Endothelial cell of umbilical vein (primary cell): Measurements from ENCODE around the gene NOTCH2. TPM values are rescaled to one million over a fixed set of nuclear protein-coding genes. Genes with fewer than 3 reads are reported as not detected.

Experiments
- BruUV-seq: library from RNA; stranded (reverse); fragments of 400-500 nt; replicated peaks from 2 replicates; lab custom pipeline; 2021; lab: Mats Ljungman, UMichigan
- CTCF ChIA-PET: fragments of 300-600, 350-600 bp; sonication (Branson Sonifier 250); formaldehyde crosslinking; loops from one replicate; lab custom pipeline; 2021; ENCODE audit warnings: antibody characterized with exemption, inconsistent platforms; lab: Charles Lee
- POLR2A ChIA-PET: fragments of 300-600, 350-600 bp; sonication (Branson Sonifier 250); formaldehyde crosslinking; loops from one replicate; lab custom pipeline; 2021; ENCODE audit warnings: antibody characterized with exemption, inconsistent platforms; lab: Charles Lee
- DNase-seq: peaks from one replicate; pipeline ENCODE4 v3.0.0-alpha.2; 2011; ENCODE audit warnings: low read depth, low spot score
- FAIRE-seq: peaks from 2 replicates; lab custom pipeline; 2011; peaks lifted over from hg19 to GRCh38; lab: Jason Lieb, UNC
- H2AFZ ChIP-seq: 2 replicates; pipeline ENCODE4 v1.6.0; 2012; ENCODE audit warnings: low read depth, low read length, control low read depth, inconsistent platforms
- H3K27ac ChIP-seq: 2 replicates; pipeline ENCODE4 v1.5.1; 2011; ENCODE audit warnings: low read depth, mild to moderate bottlenecking, control low read depth, low read length, moderate library complexity; ENCODE audit not compliant: insufficient read depth
- H3K27me3 ChIP-seq, 2 experiments: 2 replicates each; pipeline versions ENCODE4 v1.6.0 to v1.6.1; 2011; ENCODE audit warnings: low read length in 2 of 2, mixed read lengths in 1 of 2; ENCODE audit not compliant: control insufficient read depth in 2 of 2, insufficient read depth in 2 of 2
- H3K36me3 ChIP-seq, 2 experiments: 2 replicates in 1 of 2; 3 replicates in 1 of 2; pipeline ENCODE4 v1.5.1; 2011; ENCODE audit warnings: low read length in 2 of 2, mild to moderate bottlenecking in 1 of 2, moderate library complexity in 1 of 2; ENCODE audit not compliant: control insufficient read depth in 2 of 2, insufficient read depth in 2 of 2; ENCODE audit errors: extremely low read depth in 1 of 2
- H3K4me1 ChIP-seq: 3 replicates; pipeline ENCODE4 v1.5.1; 2011; ENCODE audit warnings: mild to moderate bottlenecking, low read length; ENCODE audit not compliant: control insufficient read depth, insufficient read depth; ENCODE audit errors: extremely low read depth
- H3K4me2 ChIP-seq: 2 replicates; pipeline ENCODE4 v1.6.1; 2011; ENCODE audit warnings: low read length, control low read depth, mixed read lengths; ENCODE audit not compliant: insufficient read depth
- H3K4me3 ChIP-seq, 3 experiments: fragments of 200-600 bp in 1 of 3; sonication (generic), shearing (Covaris generic) in 1 of 3; replicated peaks in 1 of 3; 2 replicates each; pipeline ENCODE4 v1.5.1; 2011 to 2016; ENCODE audit warnings: control low read depth in 3 of 3, low read length in 3 of 3, mild to moderate bottlenecking in 2 of 3, inconsistent platforms in 1 of 3, low read depth in 1 of 3, moderate library complexity in 1 of 3; ENCODE audit not compliant: insufficient read depth in 1 of 3
- H3K79me2 ChIP-seq: 2 replicates; pipeline ENCODE4 v1.6.0; 2012; ENCODE audit warnings: low read length, inconsistent platforms; ENCODE audit not compliant: control insufficient read depth, insufficient read depth
- H3K9ac ChIP-seq: replicated peaks from 2 replicates; pipeline ENCODE3; 2011; ENCODE audit warnings: low read length, control low read depth; ENCODE audit not compliant: insufficient read depth; ENCODE audit errors: extremely low read depth
- H3K9me1 ChIP-seq: replicated peaks from 3 replicates; pipeline ENCODE4 v1.6.0; 2011; ENCODE audit warnings: mild to moderate bottlenecking, low read length; ENCODE audit not compliant: control insufficient read depth, insufficient read depth; ENCODE audit errors: extremely low read depth
- H3K9me3 ChIP-seq: replicated peaks from 2 replicates; pipeline ENCODE4 v1.5.1; 2012; ENCODE audit warnings: low read length, inconsistent platforms; ENCODE audit not compliant: control insufficient read depth, insufficient read depth
- H4K20me1 ChIP-seq: replicated peaks from 2 replicates; pipeline ENCODE3; 2011; ENCODE audit warnings: mild to moderate bottlenecking, low read length; ENCODE audit not compliant: control insufficient read depth, insufficient read depth; ENCODE audit errors: extremely low read depth
- EZH2 ChIP-seq: IDR thresholded peaks from 2 replicates; pipeline ENCODE4 v1.6.1; 2012; ENCODE audit warnings: borderline replicate concordance, low read depth, mild to moderate bottlenecking, moderate library complexity, low read length, inconsistent platforms; ENCODE audit not compliant: severe bottlenecking
- FOS ChIP-seq: IDR thresholded peaks from 2 replicates; pipeline ENCODE4 v1.6.1; 2011; ENCODE audit warnings: mild to moderate bottlenecking, low read length, moderate library complexity, borderline replicate concordance; ENCODE audit not compliant: insufficient read depth
- GATA2 ChIP-seq: IDR thresholded peaks from 2 replicates; pipeline ENCODE4 v1.7.0; 2011; ENCODE audit warnings: low read depth, mild to moderate bottlenecking, moderate library complexity, mixed read lengths, low read length; ENCODE audit not compliant: insufficient read length, insufficient read depth
- JUN ChIP-seq: IDR thresholded peaks from 2 replicates; pipeline ENCODE4 v1.6.1; 2011; ENCODE audit warnings: borderline replicate concordance, low read depth; ENCODE audit not compliant: insufficient read length, insufficient read depth
- MYC ChIP-seq: IDR thresholded peaks from one replicate; pipeline ENCODE4 v1.6.1; 2011; ENCODE audit warnings: mild to moderate bottlenecking, low read depth, low read length
- POLR2A ChIP-seq: IDR thresholded peaks from 2 replicates; pipeline ENCODE4 v1.6.1; 2012; ENCODE audit warnings: low read depth, mild to moderate bottlenecking, control low read depth, low read length
- POLR2AphosphoS5 ChIP-seq: IDR thresholded peaks from 2 replicates; pipeline ENCODE4 v1.6.1; 2012; ENCODE audit warnings: low read depth, mild to moderate bottlenecking, control low read depth, low read length, moderate library complexity; ENCODE audit not compliant: insufficient read depth
- dilution Hi-C: fragments of 300-500 bp; cut with MboI; formaldehyde crosslinking; loops from one replicate; pipeline ENCODE4 v1.15.0; 2019; ENCODE audit warnings: low sequenced_read_pairs; ENCODE audit not compliant: extremely low pct_ligation_motif_present
- intact Hi-C: fragments of 100-400 bp; cut with micrococcal nuclease; formaldehyde crosslinking; loops from one replicate; pipeline ENCODE4 v1.10.0; 2022
- polyA plus RNA-seq, 4 experiments: library from polyadenylated mRNA; depleted of rRNA in 3 of 4; stranded (reverse) in 3 of 4; unstranded in 1 of 4; fragments of >200 nt; gene quantifications; 2 replicates each; pipeline versions ENCODE4 v1.2.1 to v1.2.3, GENCODE V29; 2011 to 2012; ENCODE audit warnings: missing spikeins in 1 of 4
- total RNA-seq: library from RNA; stranded (reverse); gene quantifications from 2 replicates; pipeline ENCODE4 v1.2.3, GENCODE V29; 2021
- TF ChIP-seq, protein P1 (sequence below), 2 donors: IDR thresholded peaks; 1 replicate in 1 of 2; 2 replicates in 1 of 2; pipeline ENCODE4 v1.5.1; 2011; ENCODE audit warnings: low read length in 2 of 2, mild to moderate bottlenecking in 2 of 2, moderate library complexity in 2 of 2, control low read depth in 1 of 2, inconsistent platforms in 1 of 2, low read depth in 1 of 2; ENCODE audit not compliant: insufficient read depth in 1 of 2; ENCODE audit errors: extremely low read depth in 1 of 2
- TF ChIP-seq, protein P2 (sequence below): IDR thresholded peaks from 2 replicates; pipeline ENCODE4 v1.6.1; 2011; ENCODE audit not compliant: insufficient read depth, insufficient read length

NOTCH2 gene
- total and polyA plus RNA-seq, 2 donors (not counting 3 experiments of a cell fraction or from before 2014, with no cell fraction given): 14.3 to 49.1 TPM

DNA sequence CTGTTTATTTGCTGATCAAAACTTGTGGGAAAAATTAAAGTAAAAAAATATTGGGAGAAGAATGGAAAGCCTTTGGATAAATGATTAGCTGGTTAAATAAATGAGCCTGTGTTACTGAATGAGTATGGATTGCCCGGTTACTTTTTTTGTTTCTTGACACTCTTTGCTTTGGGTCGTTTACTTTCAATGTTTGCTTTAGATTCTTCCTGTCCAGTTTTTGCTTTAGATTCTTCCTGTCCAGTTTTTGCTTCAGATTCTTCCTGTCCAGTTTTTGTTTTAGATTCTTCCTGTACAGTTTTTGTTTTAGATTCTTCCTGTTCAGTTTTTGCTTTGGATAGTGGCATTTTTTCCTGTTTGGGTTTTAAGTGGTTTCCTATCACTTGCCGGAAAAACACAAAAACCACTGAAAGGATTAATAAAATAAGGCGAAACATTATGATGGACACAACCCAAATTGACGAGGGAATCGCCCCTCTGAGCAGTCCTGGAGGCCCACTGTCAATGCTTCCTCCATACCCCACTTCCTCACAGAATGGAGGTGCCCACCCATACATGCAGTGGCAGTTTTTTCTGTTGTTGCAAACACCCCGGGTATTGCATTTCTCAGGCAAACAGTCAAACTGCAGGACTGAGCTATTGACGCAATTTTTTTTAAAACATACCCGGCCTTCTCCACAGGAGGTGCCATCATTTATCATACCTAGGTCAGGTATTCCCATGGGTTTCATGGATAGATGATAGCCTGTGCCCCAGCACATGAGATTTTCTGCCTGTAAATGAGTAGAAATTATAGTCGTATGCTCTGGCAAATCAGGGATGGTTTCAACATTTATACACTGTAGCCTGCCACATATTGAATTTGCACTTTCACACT lies 175.4 kb downstream of the NOTCH2 start:
- no peaks in the 10 kb centered on the region for H3K36me3 ChIP-seq
- H4K20me1 ChIP-seq: no peaks in the 10 kb centered on the region
- FAIRE-seq (no peak), DNase-seq (no peak)
- H3K4me3 ChIP-seq: no peak overlapping the region
- H3K27me3 ChIP-seq: peaks cover 12 to 16% of the 10 kb centered on the region in 2 experiments
- CTCF ChIA-PET: interaction anchor here (1.4 kb wide), 1 partner anchor 8 kb away, joined by 4 read pairs; no protein-coding TSS in a partner anchor
- no peaks in the 10 kb centered on the region for H3K4me1 ChIP-seq
- POLR2A ChIA-PET: no interaction called here
- no peak overlapping the region for H3K27ac ChIP-seq
- H3K9me1 ChIP-seq: no peaks in the 10 kb centered on the region
- no TSS peak for BruUV-seq
- TF ChIP-seq JUN: no peak
- TF ChIP-seq, protein P1, sequence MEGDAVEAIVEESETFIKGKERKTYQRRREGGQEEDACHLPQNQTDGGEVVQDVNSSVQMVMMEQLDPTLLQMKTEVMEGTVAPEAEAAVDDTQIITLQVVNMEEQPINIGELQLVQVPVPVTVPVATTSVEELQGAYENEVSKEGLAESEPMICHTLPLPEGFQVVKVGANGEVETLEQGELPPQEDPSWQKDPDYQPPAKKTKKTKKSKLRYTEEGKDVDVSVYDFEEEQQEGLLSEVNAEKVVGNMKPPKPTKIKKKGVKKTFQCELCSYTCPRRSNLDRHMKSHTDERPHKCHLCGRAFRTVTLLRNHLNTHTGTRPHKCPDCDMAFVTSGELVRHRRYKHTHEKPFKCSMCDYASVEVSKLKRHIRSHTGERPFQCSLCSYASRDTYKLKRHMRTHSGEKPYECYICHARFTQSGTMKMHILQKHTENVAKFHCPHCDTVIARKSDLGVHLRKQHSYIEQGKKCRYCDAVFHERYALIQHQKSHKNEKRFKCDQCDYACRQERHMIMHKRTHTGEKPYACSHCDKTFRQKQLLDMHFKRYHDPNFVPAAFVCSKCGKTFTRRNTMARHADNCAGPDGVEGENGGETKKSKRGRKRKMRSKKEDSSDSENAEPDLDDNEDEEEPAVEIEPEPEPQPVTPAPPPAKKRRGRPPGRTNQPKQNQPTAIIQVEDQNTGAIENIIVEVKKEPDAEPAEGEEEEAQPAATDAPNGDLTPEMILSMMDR (IDR thresholded peaks at IDR 0.05; ENCODE audit: extremely low read depth in 1 of 2, insufficient read depth in 1 of 2, low read depth in 1 of 2, low read length in 2 of 2): no peak
- no peak for TF ChIP-seq POLR2A
- TF ChIP-seq GATA2: no peak
- TF ChIP-seq POLR2AphosphoS5: no peak
- no peak for TF ChIP-seq FOS
- TF ChIP-seq, protein P2, sequence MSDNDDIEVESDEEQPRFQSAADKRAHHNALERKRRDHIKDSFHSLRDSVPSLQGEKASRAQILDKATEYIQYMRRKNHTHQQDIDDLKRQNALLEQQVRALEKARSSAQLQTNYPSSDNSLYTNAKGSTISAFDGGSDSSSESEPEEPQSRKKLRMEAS: no peak
- TF ChIP-seq EZH2: no peak
- no peak for TF ChIP-seq MYC
- no peak overlapping the region for H2AFZ ChIP-seq
- no peak overlapping the region for H3K4me2 ChIP-seq
- H3K9ac ChIP-seq: no peak overlapping the region
- dilution Hi-C loops (no loop called here), intact Hi-C loops (no loop called here)
- no peaks in the 10 kb centered on the region for H3K79me2 ChIP-seq
- H3K9me3 ChIP-seq: no peaks in the 10 kb centered on the region
